ENCODE data around the gene ATG5. TPM values are rescaled to one million over a fixed set of nuclear protein-coding genes. Genes with fewer than 3 reads are reported as not detected.

ATG5 gene
- total RNA-seq, 1 experiment from 2014 or later: 35.1 TPM

GRCh38 chr6:106192824-106193223 lies 132.7 kb downstream of the ATG5 start:
- no TSS peak for BruUV-seq (replicated peaks)
- H3K27ac Mint-ChIP-seq (ENCODE audit: unreplicated experiment): no peak overlapping the region
- CTCF ChIA-PET: interaction anchor here (1.0 kb wide), 1 partner anchor 99 kb away, joined by 3 read pairs; no protein-coding TSS in a partner anchor

GRCh38 chr6:106188104-106188794 lies 137.3 kb downstream of the ATG5 start:
- no TSS peak for BruUV-seq (replicated peaks)
- peaks cover 6% of the 10 kb centered on the region for H3K36me3 Mint-ChIP-seq (ENCODE audit: insufficient read depth, unreplicated experiment)
- H3K27ac Mint-ChIP-seq (ENCODE audit: unreplicated experiment): no peak overlapping the region
- H3K27me3 Mint-ChIP-seq (ENCODE audit: unreplicated experiment): no peaks in the 10 kb centered on the region
- CTCF ChIA-PET: no interaction called here
- DNase-seq: no peak
- H3K4me1 Mint-ChIP-seq (ENCODE audit: low read depth, unreplicated experiment): no peaks in the 10 kb centered on the region
- TF ChIP-seq CTCF (IDR thresholded peaks at IDR 0.05; ENCODE audit: unreplicated experiment): no peak
- H3K9me3 Mint-ChIP-seq (ENCODE audit: low read depth, unreplicated experiment): no peaks in the 10 kb centered on the region
- intact Hi-C loops (cut with micrococcal nuclease; ENCODE audit: unreplicated experiment): no loop called here
- no peak overlapping the region for H3K4me3 Mint-ChIP-seq (ENCODE audit: low read depth, unreplicated experiment)

More at GRCh38 chr6:106192824-106193223, 132.7 kb downstream of the ATG5 start:
- peaks cover 8% of the 10 kb centered on the region for H3K36me3 Mint-ChIP-seq (ENCODE audit: insufficient read depth, unreplicated experiment)
- H3K9me3 Mint-ChIP-seq (ENCODE audit: low read depth, unreplicated experiment): no peaks in the 10 kb centered on the region
- intact Hi-C loops (cut with micrococcal nuclease; ENCODE audit: unreplicated experiment): loop anchor here (10.0 kb wide), 1 partner anchor 98 kb away; no protein-coding TSS in a partner anchor
- H3K4me3 Mint-ChIP-seq (ENCODE audit: low read depth, unreplicated experiment): no peak overlapping the region
- TF ChIP-seq CTCF (IDR thresholded peaks at IDR 0.05; ENCODE audit: unreplicated experiment): no peak
- DNase-seq: no peak
- peaks cover 9% of the 10 kb centered on the region for H3K4me1 Mint-ChIP-seq (ENCODE audit: low read depth, unreplicated experiment)
- no peaks in the 10 kb centered on the region for H3K27me3 Mint-ChIP-seq (ENCODE audit: unreplicated experiment)

GRCh38 chr6:106187424-106187982 lies 138.1 kb downstream of the ATG5 start:
- Mint-ChIP-seq H3K4me1 (ENCODE audit: low read depth, unreplicated experiment) (no peaks in the 10 kb centered on the region), H3K36me3 (ENCODE audit: insufficient read depth, unreplicated experiment) (peaks cover 6% of the 10 kb centered on the region), H3K27me3 (ENCODE audit: unreplicated experiment) (no peaks in the 10 kb centered on the region), H3K27ac (ENCODE audit: unreplicated experiment) (no peak overlapping the region), H3K4me3 (ENCODE audit: low read depth, unreplicated experiment) (no peak overlapping the region), H3K9me3 (ENCODE audit: low read depth, unreplicated experiment) (no peaks in the 10 kb centered on the region)
- BruUV-seq (replicated peaks): no TSS peak
- CTCF ChIA-PET: no interaction called here
- no peak for DNase-seq
- TF ChIP-seq CTCF (IDR thresholded peaks at IDR 0.05; ENCODE audit: unreplicated experiment): no peak
- intact Hi-C loops (cut with micrococcal nuclease; ENCODE audit: unreplicated experiment): no loop called here

- Mint-ChIP-seq H3K36me3 (ENCODE audit: insufficient read depth, unreplicated experiment) (peaks cover 6% of the 10 kb centered on the region), H3K4me1 (ENCODE audit: low read depth, unreplicated experiment) (no peaks in the 10 kb centered on the region), H3K27me3 (ENCODE audit: unreplicated experiment) (no peaks in the 10 kb centered on the region), H3K9me3 (ENCODE audit: low read depth, unreplicated experiment) (no peaks in the 10 kb centered on the region), H3K4me3 (ENCODE audit: low read depth, unreplicated experiment) (no peak overlapping the region), H3K27ac (ENCODE audit: unreplicated experiment) (no peak overlapping the region)
- intact Hi-C loops (cut with micrococcal nuclease; ENCODE audit: unreplicated experiment): no loop called here
- BruUV-seq (replicated peaks): no TSS peak
- DNase-seq: no peak
- CTCF ChIA-PET: no interaction called here
- TF ChIP-seq CTCF (IDR thresholded peaks at IDR 0.05; ENCODE audit: unreplicated experiment): no peak
Observed at GRCh38 chr6:106186714-106187113, 138.8 kb downstream of the ATG5 start.

All from Calu3 (cell line).